Stomach (tissue), 4 donors: ENCODE results near the gene BCL11B.

ENCODE experiments used
- CTCF ChIP-seq, 7 experiments: fragments of 450-650 bp in 4 of 7; fragments of 200-600 bp in 3 of 7; sonication (generic) in 3 of 7; IDR thresholded peaks; one replicate each; pipeline ENCODE4 v1.5.1; 2016 to 2019; ENCODE audit warnings: antibody characterized with exemption in 7 of 7, control low read depth in 2 of 7, mild to moderate bottlenecking in 1 of 7
- EP300 ChIP-seq: sonication (generic); formaldehyde crosslinking; IDR thresholded peaks from one replicate; pipeline ENCODE4 v1.6.1; 2017; ENCODE audit warnings: antibody characterized with exemption

- TF ChIP-seq EP300: no peak
- TF ChIP-seq CTCF (IDR thresholded peaks at IDR 0.05): no peak
Measured at GRCh38 chr14:99177886-99178835, 93.8 kb downstream of the BCL11B start.
